Measurements from ENCODE around the gene TFPI. TPM values are rescaled to one million over a fixed set of nuclear protein-coding genes. Genes with fewer than 3 reads are reported as not detected.
A peak's percentile ranks its signal among the peaks of the same experiment; 100 is the strongest.

TFPI gene
- total RNA-seq, 1 donor from 2014 or later: 56.6 TPM

DNA sequence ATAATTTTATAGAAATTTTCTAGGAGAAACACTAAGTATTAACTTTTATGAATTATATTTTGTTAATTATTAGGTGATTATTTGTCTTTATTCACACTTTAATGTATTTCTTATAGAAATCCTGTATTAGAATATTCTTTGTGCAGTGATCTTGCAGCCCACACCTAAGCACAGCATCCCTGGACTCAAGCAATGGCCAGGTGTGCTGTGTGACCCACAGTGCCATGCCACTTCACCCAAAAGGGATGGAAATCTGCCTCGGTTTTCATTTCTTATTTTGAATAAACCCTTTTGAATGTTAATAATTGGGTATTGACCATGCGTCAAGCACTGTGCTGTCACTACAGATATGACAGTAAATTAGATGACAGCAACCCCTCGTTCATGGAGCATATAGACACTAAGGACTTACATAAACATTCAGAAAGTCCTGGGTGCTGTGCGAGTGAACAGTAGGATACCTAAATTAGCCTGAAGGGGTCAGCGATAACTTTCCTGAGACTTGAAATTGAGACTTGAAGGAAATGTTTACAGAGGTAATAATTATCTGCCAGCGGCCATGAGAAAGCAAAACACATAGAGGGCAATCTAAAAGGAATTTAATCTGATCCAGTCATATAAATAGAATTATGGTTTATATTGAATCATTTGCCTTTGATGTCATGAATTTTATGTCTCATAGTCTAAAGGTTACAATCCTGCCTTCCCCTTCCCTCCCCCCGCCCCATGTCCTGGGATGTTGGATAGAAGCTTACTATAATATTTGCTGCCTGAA lies 53.5 kb downstream of the TFPI start:
- no peaks in the 10 kb centered on the region for H3K27me3 ChIP-seq (ENCODE audit: insufficient read depth, low read length)
- no peak for TF ChIP-seq EZH2 (IDR thresholded peaks at IDR 0.05; ENCODE audit: insufficient read depth, low read length)
- TF ChIP-seq, protein P1, sequence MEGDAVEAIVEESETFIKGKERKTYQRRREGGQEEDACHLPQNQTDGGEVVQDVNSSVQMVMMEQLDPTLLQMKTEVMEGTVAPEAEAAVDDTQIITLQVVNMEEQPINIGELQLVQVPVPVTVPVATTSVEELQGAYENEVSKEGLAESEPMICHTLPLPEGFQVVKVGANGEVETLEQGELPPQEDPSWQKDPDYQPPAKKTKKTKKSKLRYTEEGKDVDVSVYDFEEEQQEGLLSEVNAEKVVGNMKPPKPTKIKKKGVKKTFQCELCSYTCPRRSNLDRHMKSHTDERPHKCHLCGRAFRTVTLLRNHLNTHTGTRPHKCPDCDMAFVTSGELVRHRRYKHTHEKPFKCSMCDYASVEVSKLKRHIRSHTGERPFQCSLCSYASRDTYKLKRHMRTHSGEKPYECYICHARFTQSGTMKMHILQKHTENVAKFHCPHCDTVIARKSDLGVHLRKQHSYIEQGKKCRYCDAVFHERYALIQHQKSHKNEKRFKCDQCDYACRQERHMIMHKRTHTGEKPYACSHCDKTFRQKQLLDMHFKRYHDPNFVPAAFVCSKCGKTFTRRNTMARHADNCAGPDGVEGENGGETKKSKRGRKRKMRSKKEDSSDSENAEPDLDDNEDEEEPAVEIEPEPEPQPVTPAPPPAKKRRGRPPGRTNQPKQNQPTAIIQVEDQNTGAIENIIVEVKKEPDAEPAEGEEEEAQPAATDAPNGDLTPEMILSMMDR (IDR thresholded peaks at IDR 0.05; ENCODE audit: insufficient read depth, low read depth, low read length): peak; percentile 29
- H3K9me3 Mint-ChIP-seq (ENCODE audit: unreplicated experiment): no peaks in the 10 kb centered on the region
- H3K36me3 ChIP-seq (ENCODE audit: insufficient read depth, low read length): peaks cover 10% of the 10 kb centered on the region
- peak overlapping the region; percentile 10 for H3K4me2 ChIP-seq (ENCODE audit: low read length)
- H3K9ac ChIP-seq (ENCODE audit: low read length): peak overlapping the region; percentile 59
- peak overlapping the region; percentile 74 for H3K27ac ChIP-seq (ENCODE audit: low read depth, low read length)
- peaks cover 4% of the 10 kb centered on the region for H3K4me1 Mint-ChIP-seq (ENCODE audit: low read depth, unreplicated experiment)
- FAIRE-seq: no peak
- no peak overlapping the region for H3K4me3 Mint-ChIP-seq (ENCODE audit: unreplicated experiment)
- no peak overlapping the region for H3K4me3 ChIP-seq (ENCODE audit: insufficient read depth, low read depth, low read length)
- no peaks in the 10 kb centered on the region for H3K79me2 ChIP-seq (ENCODE audit: insufficient read depth, low read length)
- no peak overlapping the region for H2AFZ ChIP-seq (ENCODE audit: low read depth, low read length)
- peak; percentile 58 for DNase-seq (ENCODE audit: low read depth)
- no peaks in the 10 kb centered on the region for H3K36me3 Mint-ChIP-seq (ENCODE audit: low read depth, unreplicated experiment)
- H4K20me1 ChIP-seq (ENCODE audit: insufficient read depth, low read length): no peaks in the 10 kb centered on the region
- H3K4me1 ChIP-seq (ENCODE audit: insufficient read depth, low read length): peaks cover 7% of the 10 kb centered on the region
- H3K27ac Mint-ChIP-seq (ENCODE audit: unreplicated experiment): no peak overlapping the region
- H3K27me3 Mint-ChIP-seq (ENCODE audit: low read depth, unreplicated experiment): no peaks in the 10 kb centered on the region
- no peaks in the 10 kb centered on the region for H3K9me3 ChIP-seq (ENCODE audit: insufficient read depth, low read depth, low read length)

DNA sequence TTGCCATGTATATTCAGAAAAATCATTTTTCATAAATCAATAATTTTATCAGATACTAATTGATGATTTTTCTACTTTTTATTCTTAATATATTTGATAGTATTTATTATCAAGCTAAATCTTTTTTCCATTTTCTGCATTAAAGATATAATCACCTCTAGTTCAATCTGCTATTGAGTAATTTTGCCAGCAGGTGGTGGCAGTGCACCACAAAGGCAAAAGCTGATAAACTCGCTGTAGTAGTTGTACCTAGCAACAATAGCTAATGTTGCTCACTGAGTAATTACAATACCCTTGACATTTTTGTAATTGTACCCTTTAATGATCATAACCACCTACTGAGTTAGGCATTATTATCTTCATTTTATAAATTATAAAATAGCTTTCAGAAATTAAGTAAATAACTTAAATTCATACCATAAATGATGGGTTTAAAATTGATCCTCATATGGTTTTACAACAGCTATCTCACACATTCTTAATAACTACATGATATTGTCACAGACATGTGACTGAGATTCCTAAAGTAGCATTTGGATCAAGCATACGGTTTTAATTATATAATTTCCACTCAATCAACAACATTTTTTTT lies 54.2 kb downstream of the TFPI start:
- H3K4me1 ChIP-seq (ENCODE audit: insufficient read depth, low read length): peaks cover 7% of the 10 kb centered on the region
- peaks cover 4% of the 10 kb centered on the region for H3K4me1 Mint-ChIP-seq (ENCODE audit: low read depth, unreplicated experiment)
- no peaks in the 10 kb centered on the region for H3K9me3 Mint-ChIP-seq (ENCODE audit: unreplicated experiment)
- peak; percentile 19 for DNase-seq (ENCODE audit: low read depth)
- H3K9ac ChIP-seq (ENCODE audit: low read length): no peak overlapping the region
- H4K20me1 ChIP-seq (ENCODE audit: insufficient read depth, low read length): no peaks in the 10 kb centered on the region
- FAIRE-seq: no peak
- no peak overlapping the region for H3K4me3 ChIP-seq (ENCODE audit: insufficient read depth, low read depth, low read length)
- peak overlapping the region; percentile 74 for H3K27ac ChIP-seq (ENCODE audit: low read depth, low read length)
- H3K27ac Mint-ChIP-seq (ENCODE audit: unreplicated experiment): no peak overlapping the region
- H3K36me3 ChIP-seq (ENCODE audit: insufficient read depth, low read length): peaks cover 10% of the 10 kb centered on the region
- no peaks in the 10 kb centered on the region for H3K9me3 ChIP-seq (ENCODE audit: insufficient read depth, low read depth, low read length)
- H3K4me2 ChIP-seq (ENCODE audit: low read length): no peak overlapping the region
- H3K27me3 Mint-ChIP-seq (ENCODE audit: low read depth, unreplicated experiment): no peaks in the 10 kb centered on the region
- H3K36me3 Mint-ChIP-seq (ENCODE audit: low read depth, unreplicated experiment): no peaks in the 10 kb centered on the region
- no peak overlapping the region for H3K4me3 Mint-ChIP-seq (ENCODE audit: unreplicated experiment)
- H2AFZ ChIP-seq (ENCODE audit: low read depth, low read length): no peak overlapping the region
- H3K79me2 ChIP-seq (ENCODE audit: insufficient read depth, low read length): no peaks in the 10 kb centered on the region
- H3K27me3 ChIP-seq (ENCODE audit: insufficient read depth, low read length): no peaks in the 10 kb centered on the region
- TF ChIP-seq, protein P1 (IDR thresholded peaks at IDR 0.05; ENCODE audit: insufficient read depth, low read depth, low read length): peak; percentile 80
- TF ChIP-seq EZH2 (IDR thresholded peaks at IDR 0.05; ENCODE audit: insufficient read depth, low read length): no peak
